Measurements from ENCODE around the gene LAMTOR4. TPM values are rescaled to one million over a fixed set of nuclear protein-coding genes. Genes with fewer than 3 reads are reported as not detected.

Gene LAMTOR4
- total and polyA plus RNA-seq, 10 of the 15 experiments (the other 5 are each of a cell fraction or from before 2014, with no cell fraction given): 73.4 to 297 (median 196) TPM

- Histone ChIP-seq H3K4me1 (ENCODE audit: control insufficient read depth, insufficient read depth, low read length) (peaks cover 6% of the 10 kb centered on the region), H3K4me3 (no peak overlapping the region), H3K79me2 (ENCODE audit: control insufficient read depth, insufficient read depth, low read length) (peaks cover 9% of the 10 kb centered on the region), H2AFZ (ENCODE audit: control insufficient read depth, low read depth, low read length) (no peak overlapping the region), H3K36me3 (ENCODE audit: control insufficient read depth in 2 of 2, insufficient read depth in 2 of 2, low read length in 1 of 2) (peaks cover 0 to 6% of the 10 kb centered on the region in 2 experiments; a peak in 3 of 4 replicates), H3K27ac (ENCODE audit: control insufficient read depth, insufficient read depth) (no peak overlapping the region), H3K27me3 (replicated peaks in 1 of 2; ENCODE audit: control insufficient read depth in 2 of 2, insufficient read depth in 2 of 2, low read length in 1 of 2) (no peaks in the 10 kb centered on the region), H4K20me1 (ENCODE audit: control insufficient read depth, insufficient read depth) (no peaks in the 10 kb centered on the region), H3K9ac (ENCODE audit: control insufficient read depth, insufficient read depth, low read length) (no peak overlapping the region), H3K9me3 (replicated peaks; ENCODE audit: control insufficient read depth, insufficient read depth, low read length) (no peaks in the 10 kb centered on the region), H3K4me2 (ENCODE audit: control insufficient read depth, insufficient read depth) (no peak overlapping the region)
- intact Hi-C loops (cut with micrococcal nuclease; ENCODE audit: unreplicated experiment): no loop called here
- 96% methylated on average over 4 of the region's 4 CpGs for WGBS (ENCODE audit: insufficient coverage, insufficient replicate concordance, low lambda C conversion rate, missing lambda C conversion rate)
- RAD21 ChIA-PET (ENCODE audit: unreplicated experiment): no interaction called here
- no peak for FAIRE-seq
- no TSS peak for BruUV-seq (replicated peaks)
- in situ Hi-C loops (cut with MboI): no loop called here
- SMC1A ChIA-PET (ENCODE audit: uncharacterized antibody, unreplicated experiment): no interaction called here
- no peak for TF ChIP-seq CTCF (IDR thresholded peaks at IDR 0.05 in 2 of 3, conservative IDR thresholded peaks at IDR 0.05 in 1 of 3; ENCODE audit: control insufficient read depth in 2 of 3, extremely low read depth in 1 of 3, insufficient read depth in 1 of 3, low read depth in 3 of 3, low read length in 3 of 3)
- TF ChIP-seq HDAC2 (IDR thresholded peaks at IDR 0.05): no peak
- TF ChIP-seq ZNF592 (IDR thresholded peaks at IDR 0.05): no peak
- no peak for TF ChIP-seq JUND (IDR thresholded peaks at IDR 0.05; ENCODE audit: low read depth, low read length)
- TF ChIP-seq CHD4 (IDR thresholded peaks at IDR 0.05): no peak
- TF ChIP-seq KLF5 (IDR thresholded peaks at IDR 0.05; ENCODE audit: partially characterized antibody): no peak
- TF ChIP-seq RUNX3 (IDR thresholded peaks at IDR 0.05; ENCODE audit: low read length): no peak
- no peak for TF ChIP-seq CHD2 (IDR thresholded peaks at IDR 0.05; ENCODE audit: borderline replicate concordance, low read depth, low read length)
- TF ChIP-seq MYB (IDR thresholded peaks at IDR 0.05; ENCODE audit: borderline replicate concordance, low read depth, low read length): no peak
- no peak for TF ChIP-seq NR2C1 (IDR thresholded peaks at IDR 0.05)
- no peak for TF ChIP-seq BCL3 (IDR thresholded peaks at IDR 0.05; ENCODE audit: borderline replicate concordance, insufficient read depth, low read depth, low read length, poor library complexity, severe bottlenecking)
- TF ChIP-seq SIN3A (IDR thresholded peaks at IDR 0.05; ENCODE audit: low read depth, low read length): no peak
- no peak for TF ChIP-seq MYC (IDR thresholded peaks at IDR 0.05; ENCODE audit: insufficient read depth, insufficient read length, insufficient replicate concordance, low read length, severe bottlenecking)
- no peak for TF ChIP-seq NFXL1 (IDR thresholded peaks at IDR 0.05; ENCODE audit: borderline replicate concordance)
- no peak for ATAC-seq
- no peak for DNase-seq (ENCODE audit: low read depth, low spot score)
- CTCF ChIA-PET: no interaction called here
- POLR2A ChIA-PET: interaction anchor here (1.4 kb wide), 1 partner anchor 9 kb away, joined by 3 read pairs; no protein-coding TSS in a partner anchor
These were observed 43.2 kb upstream of the LAMTOR4 start for GRCh38 chr7:100105534-100105933.

Measured in GM12878 (cell line).